Mammary epithelial cell (primary cell): ENCODE data around the gene SLCO3A1.

ENCODE experiments used
- EZH2 ChIP-seq: IDR thresholded peaks from 2 replicates; pipeline ENCODE4 v1.6.1; 2012; ENCODE audit warnings: low read length, inconsistent platforms, borderline replicate concordance
- TF ChIP-seq, protein P1 (sequence below), 2 donors: IDR thresholded peaks in 1 of 2; conservative IDR thresholded peaks in 1 of 2; 2 replicates each; pipeline ENCODE4 v1.5.1; 2011 to 2012; ENCODE audit warnings: inconsistent platforms in 2 of 2, low read length in 2 of 2, mild to moderate bottlenecking in 2 of 2, control low read depth in 1 of 2, low read depth in 1 of 2; ENCODE audit not compliant: insufficient read depth in 1 of 2; ENCODE audit errors: extremely low read depth in 1 of 2

GRCh38 chr15:91926908-91927270 lies 73.4 kb downstream of the SLCO3A1 start:
- TF ChIP-seq, protein P1, sequence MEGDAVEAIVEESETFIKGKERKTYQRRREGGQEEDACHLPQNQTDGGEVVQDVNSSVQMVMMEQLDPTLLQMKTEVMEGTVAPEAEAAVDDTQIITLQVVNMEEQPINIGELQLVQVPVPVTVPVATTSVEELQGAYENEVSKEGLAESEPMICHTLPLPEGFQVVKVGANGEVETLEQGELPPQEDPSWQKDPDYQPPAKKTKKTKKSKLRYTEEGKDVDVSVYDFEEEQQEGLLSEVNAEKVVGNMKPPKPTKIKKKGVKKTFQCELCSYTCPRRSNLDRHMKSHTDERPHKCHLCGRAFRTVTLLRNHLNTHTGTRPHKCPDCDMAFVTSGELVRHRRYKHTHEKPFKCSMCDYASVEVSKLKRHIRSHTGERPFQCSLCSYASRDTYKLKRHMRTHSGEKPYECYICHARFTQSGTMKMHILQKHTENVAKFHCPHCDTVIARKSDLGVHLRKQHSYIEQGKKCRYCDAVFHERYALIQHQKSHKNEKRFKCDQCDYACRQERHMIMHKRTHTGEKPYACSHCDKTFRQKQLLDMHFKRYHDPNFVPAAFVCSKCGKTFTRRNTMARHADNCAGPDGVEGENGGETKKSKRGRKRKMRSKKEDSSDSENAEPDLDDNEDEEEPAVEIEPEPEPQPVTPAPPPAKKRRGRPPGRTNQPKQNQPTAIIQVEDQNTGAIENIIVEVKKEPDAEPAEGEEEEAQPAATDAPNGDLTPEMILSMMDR (conservative IDR thresholded peaks at IDR 0.05 in 1 of 2, IDR thresholded peaks at IDR 0.05 in 1 of 2; ENCODE audit: extremely low read depth in 1 of 2, insufficient read depth in 1 of 2, low read depth in 1 of 2, low read length in 2 of 2) = no peak
- no peak for TF ChIP-seq EZH2
